GM19193 (cell line): ENCODE data around the gene OSBPL5.

Experiments
- POLR2A ChIP-seq: IDR thresholded peaks from 4 replicates; pipeline ENCODE4 v1.6.1; 2011; ENCODE audit not compliant: insufficient read depth, insufficient read length; ENCODE audit errors: extremely low read depth

Gene OSBPL5

GRCh38 chr11:3104961-3105790 is 59.9 kb downstream of the OSBPL5 start:
- no peak for TF ChIP-seq POLR2A

GRCh38 chr11:3104051-3104714 is 60.9 kb downstream of the OSBPL5 start:
- no peak for TF ChIP-seq POLR2A

- no peak for TF ChIP-seq POLR2A
Measured at GRCh38 chr11:3103076-3103475, 62.0 kb downstream of the OSBPL5 start.

- TF ChIP-seq POLR2A = no peak
Measured at GRCh38 chr11:3102641-3102921, 62.5 kb downstream of the OSBPL5 start.

- TF ChIP-seq POLR2A = no peak
Measured at GRCh38 chr11:3101921-3102640, 63.0 kb downstream of the OSBPL5 start.

- no peak for TF ChIP-seq POLR2A
Measured at GRCh38 chr11:3099178-3099577, 65.9 kb downstream of the OSBPL5 start.

- no peak for TF ChIP-seq POLR2A
Measured at GRCh38 chr11:3096909-3097530, 68.1 kb downstream of the OSBPL5 start.

- no peak for TF ChIP-seq POLR2A
Measured at GRCh38 chr11:3095712-3096361, 69.3 kb downstream of the OSBPL5 start.

- TF ChIP-seq POLR2A = no peak
Measured at GRCh38 chr11:3094223-3094824, 70.8 kb downstream of the OSBPL5 start.

- TF ChIP-seq POLR2A = no peak
Measured at GRCh38 chr11:3093281-3094191, 71.6 kb downstream of the OSBPL5 start.

- TF ChIP-seq POLR2A = no peak
Measured at GRCh38 chr11:3092603-3093141, 72.4 kb downstream of the OSBPL5 start.

GRCh38 chr11:3091846-3092602 is 73.1 kb downstream of the OSBPL5 start:
- no peak for TF ChIP-seq POLR2A

GRCh38 chr11:3091081-3091845 is 73.8 kb downstream of the OSBPL5 start:
- no peak for TF ChIP-seq POLR2A
